HepG2 (cell line): ENCODE measurements around the gene SMAD7. TPM values are rescaled to one million over a fixed set of nuclear protein-coding genes. Genes with fewer than 3 reads are reported as not detected.

ENCODE experiments used
- FOXM1 ChIP-seq: sonication (generic); formaldehyde crosslinking; IDR thresholded peaks from 2 replicates; pipeline ENCODE4 v1.5.0; 2020; ENCODE audit warnings: missing genetic modification reagents
- MAZ ChIP-seq, 2 experiments: sonication (generic) in 1 of 2; formaldehyde crosslinking in 1 of 2; IDR thresholded peaks; 2 replicates each; pipeline versions ENCODE4 v1.5.0 to v1.6.1; 2012 to 2020; ENCODE audit warnings: low read depth in 2 of 2, mild to moderate bottlenecking in 2 of 2, borderline replicate concordance in 1 of 2, improper control_type of control experiment in 1 of 2, low read length in 1 of 2, missing genetic modification reagents in 1 of 2, moderate library complexity in 1 of 2
- NFKB2 ChIP-seq: sonication (generic); formaldehyde crosslinking; IDR thresholded peaks from 2 replicates; pipeline ENCODE4 v1.4.0; 2020; ENCODE audit warnings: missing genetic modification reagents, borderline replicate concordance
- NR2F1 ChIP-seq, 2 experiments: fragments of 450-650 bp in 1 of 2; formaldehyde crosslinking in 1 of 2; IDR thresholded peaks; 2 replicates each; pipeline versions ENCODE4 v1.5.0 to v1.6.1; 2016 to 2020; ENCODE audit warnings: mild to moderate bottlenecking in 1 of 2, missing compliant biosample characterization in 1 of 2, missing genetic modification reagents in 1 of 2, moderate library complexity in 1 of 2
- PCBP2 ChIP-seq: fragments of 200-400 bp; formaldehyde crosslinking; optimal IDR thresholded peaks from 2 replicates; pipeline ENCODE3; 2018; ENCODE audit warnings: low read length, low read depth; ENCODE audit not compliant: poor library complexity, severe bottlenecking
- SALL1 ChIP-seq: sonication (generic); formaldehyde crosslinking; IDR thresholded peaks from 2 replicates; pipeline ENCODE4 v1.8.0; 2022; ENCODE audit warnings: mild to moderate bottlenecking, missing genetic modification reagents
- YEATS2 ChIP-seq: sonication (generic); formaldehyde crosslinking; IDR thresholded peaks from 2 replicates; pipeline ENCODE4 v1.4.0; 2020; ENCODE audit warnings: missing genetic modification reagents, borderline replicate concordance
- ZNF317 ChIP-seq: sonication (generic); formaldehyde crosslinking; IDR thresholded peaks from 2 replicates; pipeline ENCODE4 v1.5.0; 2020; ENCODE audit warnings: mild to moderate bottlenecking, missing genetic modification reagents
- ZNF619 ChIP-seq: sonication (generic); formaldehyde crosslinking; IDR thresholded peaks from 2 replicates; pipeline ENCODE4 v1.4.0; 2020; ENCODE audit warnings: mild to moderate bottlenecking, missing genetic modification reagents
- ZNF777 ChIP-seq: sonication (generic); formaldehyde crosslinking; IDR thresholded peaks from 2 replicates; pipeline ENCODE4 v1.4.0; 2020; ENCODE audit warnings: missing genetic modification reagents
- polyA plus RNA-seq, 8 experiments: library from polyadenylated mRNA; depleted of rRNA in 3 of 8; stranded (reverse) in 7 of 8; unstranded in 1 of 8; fragments of >200 nt; fragmentation: Illumina TruSeq in 4 of 8; extraction: Trizol in 4 of 8; gene quantifications; 2 replicates each; pipeline versions ENCODE4 v1.2.1 to v1.2.3, GENCODE V29; 2011 to 2016; ENCODE audit warnings: low read depth in 4 of 8, missing spikeins in 1 of 8, mixed read lengths in 1 of 8; ENCODE audit not compliant: insufficient read depth in 1 of 8
- total RNA-seq, 5 experiments: library from RNA; depleted of rRNA; stranded (reverse); fragments of >200 nt; fragmentation: Illumina TruSeq; extraction: Trizol; gene quantifications; 2 replicates each; pipeline ENCODE4 v1.2.3, GENCODE V29; 2016; ENCODE audit warnings: low read depth in 1 of 5
- TF ChIP-seq, protein P1 (sequence below): sonication (generic); formaldehyde crosslinking; IDR thresholded peaks from 2 replicates; pipeline ENCODE4 v1.4.0; 2020; ENCODE audit warnings: mild to moderate bottlenecking, missing genetic modification reagents
- TF ChIP-seq, protein P2 (sequence below): sonication (generic); formaldehyde crosslinking; IDR thresholded peaks from 2 replicates; pipeline ENCODE4 v1.4.0; 2020; ENCODE audit warnings: missing genetic modification reagents

SMAD7 gene
- total and polyA plus RNA-seq, 2 of the 13 experiments (the other 11 are each of a cell fraction or from before 2014, with no cell fraction given): 17.4 to 24.7 TPM

- TF ChIP-seq FOXM1: no peak
- TF ChIP-seq NFKB2 (CRISPR knock-in tag): peak; percentile 85; the same call in 1 of the 2 replicates
- TF ChIP-seq, protein P1, sequence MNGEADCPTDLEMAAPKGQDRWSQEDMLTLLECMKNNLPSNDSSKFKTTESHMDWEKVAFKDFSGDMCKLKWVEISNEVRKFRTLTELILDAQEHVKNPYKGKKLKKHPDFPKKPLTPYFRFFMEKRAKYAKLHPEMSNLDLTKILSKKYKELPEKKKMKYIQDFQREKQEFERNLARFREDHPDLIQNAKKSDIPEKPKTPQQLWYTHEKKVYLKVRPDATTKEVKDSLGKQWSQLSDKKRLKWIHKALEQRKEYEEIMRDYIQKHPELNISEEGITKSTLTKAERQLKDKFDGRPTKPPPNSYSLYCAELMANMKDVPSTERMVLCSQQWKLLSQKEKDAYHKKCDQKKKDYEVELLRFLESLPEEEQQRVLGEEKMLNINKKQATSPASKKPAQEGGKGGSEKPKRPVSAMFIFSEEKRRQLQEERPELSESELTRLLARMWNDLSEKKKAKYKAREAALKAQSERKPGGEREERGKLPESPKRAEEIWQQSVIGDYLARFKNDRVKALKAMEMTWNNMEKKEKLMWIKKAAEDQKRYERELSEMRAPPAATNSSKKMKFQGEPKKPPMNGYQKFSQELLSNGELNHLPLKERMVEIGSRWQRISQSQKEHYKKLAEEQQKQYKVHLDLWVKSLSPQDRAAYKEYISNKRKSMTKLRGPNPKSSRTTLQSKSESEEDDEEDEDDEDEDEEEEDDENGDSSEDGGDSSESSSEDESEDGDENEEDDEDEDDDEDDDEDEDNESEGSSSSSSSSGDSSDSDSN (CRISPR knock-in tag): peak; percentile 78
- TF ChIP-seq ZNF777: peak; percentile 28; the same call in 1 of the 2 replicates
- TF ChIP-seq ZNF619: 0 out of 2 replicates have a peak, but pooled peaks have one; percentile 32
- peak; percentile 18; the same call in 1 of the 2 replicates for TF ChIP-seq MAZ (IDR thresholded peaks at IDR 0.05; ENCODE audit: borderline replicate concordance, low read depth, low read length)
- no peak for TF ChIP-seq MAZ (CRISPR knock-in tag; IDR thresholded peaks at IDR 0.05; ENCODE audit: low read depth)
- no peak for TF ChIP-seq YEATS2
- TF ChIP-seq ZNF317 (CRISPR knock-in tag): peak; percentile 68
- TF ChIP-seq, protein P2, sequence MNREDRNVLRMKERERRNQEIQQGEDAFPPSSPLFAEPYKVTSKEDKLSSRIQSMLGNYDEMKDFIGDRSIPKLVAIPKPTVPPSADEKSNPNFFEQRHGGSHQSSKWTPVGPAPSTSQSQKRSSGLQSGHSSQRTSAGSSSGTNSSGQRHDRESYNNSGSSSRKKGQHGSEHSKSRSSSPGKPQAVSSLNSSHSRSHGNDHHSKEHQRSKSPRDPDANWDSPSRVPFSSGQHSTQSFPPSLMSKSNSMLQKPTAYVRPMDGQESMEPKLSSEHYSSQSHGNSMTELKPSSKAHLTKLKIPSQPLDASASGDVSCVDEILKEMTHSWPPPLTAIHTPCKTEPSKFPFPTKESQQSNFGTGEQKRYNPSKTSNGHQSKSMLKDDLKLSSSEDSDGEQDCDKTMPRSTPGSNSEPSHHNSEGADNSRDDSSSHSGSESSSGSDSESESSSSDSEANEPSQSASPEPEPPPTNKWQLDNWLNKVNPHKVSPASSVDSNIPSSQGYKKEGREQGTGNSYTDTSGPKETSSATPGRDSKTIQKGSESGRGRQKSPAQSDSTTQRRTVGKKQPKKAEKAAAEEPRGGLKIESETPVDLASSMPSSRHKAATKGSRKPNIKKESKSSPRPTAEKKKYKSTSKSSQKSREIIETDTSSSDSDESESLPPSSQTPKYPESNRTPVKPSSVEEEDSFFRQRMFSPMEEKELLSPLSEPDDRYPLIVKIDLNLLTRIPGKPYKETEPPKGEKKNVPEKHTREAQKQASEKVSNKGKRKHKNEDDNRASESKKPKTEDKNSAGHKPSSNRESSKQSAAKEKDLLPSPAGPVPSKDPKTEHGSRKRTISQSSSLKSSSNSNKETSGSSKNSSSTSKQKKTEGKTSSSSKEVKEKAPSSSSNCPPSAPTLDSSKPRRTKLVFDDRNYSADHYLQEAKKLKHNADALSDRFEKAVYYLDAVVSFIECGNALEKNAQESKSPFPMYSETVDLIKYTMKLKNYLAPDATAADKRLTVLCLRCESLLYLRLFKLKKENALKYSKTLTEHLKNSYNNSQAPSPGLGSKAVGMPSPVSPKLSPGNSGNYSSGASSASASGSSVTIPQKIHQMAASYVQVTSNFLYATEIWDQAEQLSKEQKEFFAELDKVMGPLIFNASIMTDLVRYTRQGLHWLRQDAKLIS: no peak
- TF ChIP-seq NR2F1 (CRISPR knock-in tag; IDR thresholded peaks at IDR 0.05): no peak
- TF ChIP-seq PCBP2: no peak
- peak; percentile 37; the same call in 1 of the 2 replicates for TF ChIP-seq SALL1 (CRISPR knock-in tag)
Observed at GRCh38 chr18:48952287-48953103, 1.7 kb upstream of the SMAD7 start (continued).
